ENCODE data around the gene CPPED1.

Gene CPPED1

DNA sequence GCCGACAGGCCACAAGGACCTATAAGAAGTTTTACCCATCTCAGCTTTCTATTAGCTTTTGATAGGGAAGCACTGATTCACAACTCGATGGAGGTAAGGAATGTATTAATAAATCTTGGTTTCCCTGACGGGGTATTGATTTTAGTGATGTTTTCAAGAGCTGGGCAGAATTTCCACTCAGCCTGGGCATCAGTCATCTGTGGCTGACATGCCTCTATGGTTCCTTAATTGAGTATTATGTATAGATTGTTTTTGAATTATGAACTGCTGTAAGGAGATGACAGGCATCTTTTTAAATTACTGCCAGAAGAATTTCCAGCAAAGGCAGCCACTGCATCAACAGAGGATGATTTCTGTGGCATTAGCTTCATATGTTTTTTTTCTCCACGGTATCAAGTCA is 128.6 kb downstream of the CPPED1 start:
- H3K9ac ChIP-seq (ENCODE audit: low read length) = no peak overlapping the region
- no peak overlapping the region for H3K4me3 ChIP-seq (ENCODE audit: low read length)
- H3K27ac ChIP-seq (ENCODE audit: low read length) = no peak overlapping the region
- no peaks in the 10 kb centered on the region for H3K79me2 ChIP-seq (ENCODE audit: low read length)
- H3K36me3 ChIP-seq (replicated peaks; ENCODE audit: low read depth, low read length) = no peaks in the 10 kb centered on the region
- TF ChIP-seq EZH2phosphoT487 (IDR thresholded peaks at IDR 0.05; ENCODE audit: low read depth) = no peak
- TF ChIP-seq, protein P1, sequence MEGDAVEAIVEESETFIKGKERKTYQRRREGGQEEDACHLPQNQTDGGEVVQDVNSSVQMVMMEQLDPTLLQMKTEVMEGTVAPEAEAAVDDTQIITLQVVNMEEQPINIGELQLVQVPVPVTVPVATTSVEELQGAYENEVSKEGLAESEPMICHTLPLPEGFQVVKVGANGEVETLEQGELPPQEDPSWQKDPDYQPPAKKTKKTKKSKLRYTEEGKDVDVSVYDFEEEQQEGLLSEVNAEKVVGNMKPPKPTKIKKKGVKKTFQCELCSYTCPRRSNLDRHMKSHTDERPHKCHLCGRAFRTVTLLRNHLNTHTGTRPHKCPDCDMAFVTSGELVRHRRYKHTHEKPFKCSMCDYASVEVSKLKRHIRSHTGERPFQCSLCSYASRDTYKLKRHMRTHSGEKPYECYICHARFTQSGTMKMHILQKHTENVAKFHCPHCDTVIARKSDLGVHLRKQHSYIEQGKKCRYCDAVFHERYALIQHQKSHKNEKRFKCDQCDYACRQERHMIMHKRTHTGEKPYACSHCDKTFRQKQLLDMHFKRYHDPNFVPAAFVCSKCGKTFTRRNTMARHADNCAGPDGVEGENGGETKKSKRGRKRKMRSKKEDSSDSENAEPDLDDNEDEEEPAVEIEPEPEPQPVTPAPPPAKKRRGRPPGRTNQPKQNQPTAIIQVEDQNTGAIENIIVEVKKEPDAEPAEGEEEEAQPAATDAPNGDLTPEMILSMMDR (IDR thresholded peaks at IDR 0.05; ENCODE audit: low read depth, low read length) = no peak
- no peak overlapping the region for H3K4me2 ChIP-seq (ENCODE audit: low read length)
- H3K4me1 ChIP-seq (ENCODE audit: low read length) = peaks cover 4% of the 10 kb centered on the region; the same call in 1 of the 2 replicates
- no peaks in the 10 kb centered on the region for H3K9me3 ChIP-seq (ENCODE audit: insufficient read depth, low read length)
- no peaks in the 10 kb centered on the region for H3K27me3 ChIP-seq (ENCODE audit: low read depth, low read length)
- no peaks in the 10 kb centered on the region for H4K20me1 ChIP-seq (ENCODE audit: insufficient read depth, low read length)
- no peak overlapping the region for H2AFZ ChIP-seq (ENCODE audit: low read depth, low read length)

DNA sequence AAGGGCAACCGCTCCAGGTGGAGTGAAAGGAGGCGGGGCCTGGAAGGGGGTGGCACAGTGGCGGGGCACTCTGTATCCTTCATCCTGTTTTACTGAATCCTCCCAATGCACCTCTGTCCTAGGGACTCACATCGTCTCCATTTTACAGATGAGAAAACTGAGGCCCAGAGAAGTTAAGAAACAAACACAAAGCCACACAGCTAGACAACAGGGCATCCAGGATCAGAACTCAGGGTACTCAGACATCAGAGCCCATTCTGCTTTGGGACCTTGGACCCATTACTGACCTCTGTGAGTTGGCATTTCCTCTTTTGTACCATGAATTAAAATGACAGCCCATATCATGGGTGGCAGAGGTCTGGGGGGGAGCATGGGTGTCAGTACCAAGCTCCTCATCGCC is 129.2 kb downstream of the CPPED1 start:
- Histone ChIP-seq H3K36me3 (replicated peaks; ENCODE audit: low read depth, low read length) (no peaks in the 10 kb centered on the region), H3K27ac (ENCODE audit: low read length) (no peak overlapping the region), H4K20me1 (ENCODE audit: insufficient read depth, low read length) (no peaks in the 10 kb centered on the region)

DNA sequence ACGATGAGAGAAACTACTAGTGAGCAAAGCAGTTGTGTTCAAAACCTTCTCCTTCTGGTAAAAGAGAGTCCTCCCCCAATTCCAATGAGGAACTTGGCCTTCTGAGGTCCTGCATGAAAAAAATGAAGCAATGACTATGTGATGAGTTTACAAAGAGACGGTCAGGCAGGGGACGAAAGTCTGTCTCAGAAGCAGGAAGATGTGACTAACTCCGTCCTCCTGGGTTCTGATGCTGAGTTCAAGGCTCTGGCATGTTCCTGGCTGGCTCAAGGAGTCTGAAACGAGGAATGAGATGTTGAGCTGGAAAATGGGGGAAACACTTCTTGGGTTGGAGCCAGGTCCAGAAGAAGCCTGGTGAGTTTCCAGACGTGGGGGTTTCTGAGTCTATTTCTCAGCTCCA is 129.6 kb downstream of the CPPED1 start:
- Histone ChIP-seq H3K9ac (ENCODE audit: low read length) (no peak overlapping the region), H3K4me1 (ENCODE audit: low read length) (peaks cover 4% of the 10 kb centered on the region; the same call in 1 of the 2 replicates), H3K36me3 (replicated peaks; ENCODE audit: low read depth, low read length) (no peaks in the 10 kb centered on the region)

More for the DNA sequence above, 129.2 kb downstream of the CPPED1 start:
- H3K4me2 ChIP-seq (ENCODE audit: low read length) = no peak overlapping the region
- no peak overlapping the region for H3K4me3 ChIP-seq (ENCODE audit: low read length)
- H3K9ac ChIP-seq (ENCODE audit: low read length) = no peak overlapping the region
- H2AFZ ChIP-seq (ENCODE audit: low read depth, low read length) = no peak overlapping the region
- TF ChIP-seq EZH2phosphoT487 (IDR thresholded peaks at IDR 0.05; ENCODE audit: low read depth) = no peak
- TF ChIP-seq, protein P1 (IDR thresholded peaks at IDR 0.05; ENCODE audit: low read depth, low read length) = no peak
- no peaks in the 10 kb centered on the region for H3K79me2 ChIP-seq (ENCODE audit: low read length)
- H3K4me1 ChIP-seq (ENCODE audit: low read length) = peaks cover 4% of the 10 kb centered on the region; the same call in 1 of the 2 replicates
- no peaks in the 10 kb centered on the region for H3K9me3 ChIP-seq (ENCODE audit: insufficient read depth, low read length)
- no peaks in the 10 kb centered on the region for H3K27me3 ChIP-seq (ENCODE audit: low read depth, low read length)

DNA sequence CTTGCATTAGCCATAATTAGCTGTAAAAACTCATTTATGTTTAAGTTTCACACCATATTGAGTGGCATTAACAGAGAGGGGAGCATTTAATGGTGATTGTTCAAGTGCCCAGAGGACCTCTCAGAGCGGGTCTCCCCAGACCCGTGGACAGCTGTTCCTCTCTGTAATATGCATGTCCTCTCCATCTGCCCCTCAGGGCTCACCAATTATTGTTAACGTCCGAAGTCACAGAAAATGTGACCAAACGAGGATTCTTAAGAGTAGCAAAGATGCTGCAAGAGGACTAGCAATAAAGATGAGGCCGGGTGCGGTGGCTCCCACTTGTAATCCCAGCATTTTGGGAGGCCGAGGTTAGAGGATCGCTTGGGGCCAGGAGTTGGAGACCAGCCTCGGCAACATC is 130.2 kb downstream of the CPPED1 start:
- TF ChIP-seq, protein P1 (IDR thresholded peaks at IDR 0.05; ENCODE audit: low read depth, low read length) = no peak
- peaks cover 4% of the 10 kb centered on the region; the same call in 1 of the 2 replicates for H3K4me1 ChIP-seq (ENCODE audit: low read length)
- no peaks in the 10 kb centered on the region for H4K20me1 ChIP-seq (ENCODE audit: insufficient read depth, low read length)
- H3K79me2 ChIP-seq (ENCODE audit: low read length) = no peaks in the 10 kb centered on the region
- H3K27me3 ChIP-seq (ENCODE audit: low read depth, low read length) = no peaks in the 10 kb centered on the region
- H3K36me3 ChIP-seq (replicated peaks; ENCODE audit: low read depth, low read length) = no peaks in the 10 kb centered on the region
- no peak overlapping the region for H3K4me2 ChIP-seq (ENCODE audit: low read length)
- no peak overlapping the region for H3K27ac ChIP-seq (ENCODE audit: low read length)
- no peak overlapping the region for H3K4me3 ChIP-seq (ENCODE audit: low read length)
- H2AFZ ChIP-seq (ENCODE audit: low read depth, low read length) = no peak overlapping the region
- no peak overlapping the region for H3K9ac ChIP-seq (ENCODE audit: low read length)
- H3K9me3 ChIP-seq (ENCODE audit: insufficient read depth, low read length) = no peaks in the 10 kb centered on the region

More for the DNA sequence above, 129.6 kb downstream of the CPPED1 start:
- no peak overlapping the region for H2AFZ ChIP-seq (ENCODE audit: low read depth, low read length)
- H3K79me2 ChIP-seq (ENCODE audit: low read length) = no peaks in the 10 kb centered on the region
- TF ChIP-seq, protein P1 (IDR thresholded peaks at IDR 0.05; ENCODE audit: low read depth, low read length) = no peak
- no peak for TF ChIP-seq EZH2phosphoT487 (IDR thresholded peaks at IDR 0.05; ENCODE audit: low read depth)
- H3K4me2 ChIP-seq (ENCODE audit: low read length) = no peak overlapping the region
- no peaks in the 10 kb centered on the region for H3K9me3 ChIP-seq (ENCODE audit: insufficient read depth, low read length)
- no peaks in the 10 kb centered on the region for H3K27me3 ChIP-seq (ENCODE audit: low read depth, low read length)
- no peak overlapping the region for H3K4me3 ChIP-seq (ENCODE audit: low read length)
- no peaks in the 10 kb centered on the region for H4K20me1 ChIP-seq (ENCODE audit: insufficient read depth, low read length)
- H3K27ac ChIP-seq (ENCODE audit: low read length) = no peak overlapping the region

Measured in OCI-LY3 (cell line).